A673 (cell line): ENCODE measurements around the gene TPK1. TPM values are rescaled to one million over a fixed set of nuclear protein-coding genes. Genes with fewer than 3 reads are reported as not detected.

ENCODE experiments used
- BruUV-seq: library from RNA; stranded (reverse); fragments of 400-500 nt; replicated peaks from 2 replicates; lab custom pipeline; 2021; lab: Mats Ljungman, UMichigan
- CTCF ChIA-PET: fragments of 300-600 bp; sonication (Branson Sonifier 250); formaldehyde crosslinking; loops from one replicate; lab custom pipeline; 2022; ENCODE audit warnings: antibody characterized with exemption; lab: Charles Lee
- POLR2A ChIA-PET: fragments of 300-600 bp; sonication (Branson Sonifier 250); formaldehyde crosslinking; loops from one replicate; lab custom pipeline; 2022; ENCODE audit warnings: antibody characterized with exemption; ENCODE audit not compliant: low non-redundant PET; lab: Charles Lee
- DNase-seq: peaks from one replicate; pipeline ENCODE4 v3.0.0-alpha.2; 2015; ENCODE audit warnings: low spot score
- H3K27ac ChIP-seq: fragments of 200-600 bp; sonication (generic); 2 replicates; pipeline ENCODE4 v1.5.1; 2016; ENCODE audit warnings: mixed run types, low read depth, mild to moderate bottlenecking, mixed read lengths, antibody characterized with exemption, low read length; ENCODE audit not compliant: poor library complexity, severe bottlenecking
- H3K27me3 ChIP-seq: fragments of 200-600 bp; sonication (generic); replicated peaks from 2 replicates; pipeline ENCODE4 v1.6.1; 2017; ENCODE audit warnings: mixed run types, low read depth, mild to moderate bottlenecking, mixed read lengths, antibody characterized with exemption, low read length; ENCODE audit not compliant: insufficient read depth, poor library complexity
- H3K36me3 ChIP-seq: fragments of 200-600 bp; sonication (generic); 2 replicates; pipeline ENCODE4 v1.6.1; 2016; ENCODE audit warnings: mixed run types, mild to moderate bottlenecking, mixed read lengths, antibody characterized with exemption, low read length; ENCODE audit not compliant: insufficient read depth, poor library complexity, severe bottlenecking
- H3K4me1 ChIP-seq: fragments of 200-600 bp; sonication (generic); 2 replicates; pipeline ENCODE4 v1.6.1; 2017; ENCODE audit warnings: mixed run types, mild to moderate bottlenecking, mixed read lengths, antibody characterized with exemption, low read length; ENCODE audit not compliant: insufficient read depth, poor library complexity, severe bottlenecking
- H3K4me3 ChIP-seq: fragments of 200-600 bp; sonication (generic); 2 replicates; pipeline ENCODE4 v1.5.1; 2016; ENCODE audit warnings: low read depth, mixed run types, mild to moderate bottlenecking, mixed read lengths, low read length; ENCODE audit not compliant: poor library complexity, severe bottlenecking
- H3K9me3 ChIP-seq: fragments of 200-600 bp; sonication (generic); 2 replicates; pipeline ENCODE4 v1.6.1; 2016; ENCODE audit warnings: mixed run types, low read depth, mild to moderate bottlenecking, mixed read lengths, antibody characterized with exemption, low read length; ENCODE audit not compliant: poor library complexity, severe bottlenecking
- CTCF ChIP-seq: fragments of 300-800, 200-600 bp; sonication (generic); conservative IDR thresholded peaks from 2 replicates; pipeline ENCODE4 v1.5.1; 2017; ENCODE audit warnings: low read depth, mild to moderate bottlenecking, antibody characterized with exemption, low read length, moderate library complexity, mixed read lengths
- EZH2 ChIP-seq: fragments of 200-600 bp; sonication (generic); IDR thresholded peaks from 2 replicates; pipeline ENCODE4 v1.6.1; 2017; ENCODE audit warnings: borderline replicate concordance, low read depth, mild to moderate bottlenecking, mixed read lengths, antibody characterized with exemption, low read length; ENCODE audit not compliant: poor library complexity, severe bottlenecking
- intact Hi-C: fragments of 100-400 bp; cut with micrococcal nuclease; formaldehyde crosslinking; loops from one replicate; pipeline ENCODE4 v1.10.0; 2022; ENCODE audit not compliant: unreplicated experiment
- total RNA-seq: library from RNA; stranded (reverse); gene quantifications from 2 replicates; pipeline ENCODE4 v1.2.3, GENCODE V29; 2021

The TPK1 gene
- total RNA-seq, 1 experiment from 2014 or later, result 3.5 TPM

GRCh38 chr7:144416341-144416740, 419.5 kb downstream of the TPK1 start:
- Histone ChIP-seq H3K9me3 (no peaks in the 10 kb centered on the region), H3K27ac (no peak overlapping the region), H3K36me3 (no peaks in the 10 kb centered on the region), H3K27me3 (no peaks in the 10 kb centered on the region), H3K4me3 (no peak overlapping the region), H3K4me1 (no peaks in the 10 kb centered on the region)
- intact Hi-C loops, result no loop called here
- no peak for DNase-seq
- no TSS peak for BruUV-seq
- TF ChIP-seq EZH2 (no peak), CTCF (no peak)
- POLR2A ChIA-PET, result no interaction called here
- CTCF ChIA-PET, result no interaction called here

GRCh38 chr7:144415858-144416257, 420.0 kb downstream of the TPK1 start:
- intact Hi-C loops, result no loop called here
- BruUV-seq, result no TSS peak
- CTCF ChIA-PET, result no interaction called here
- no peak for TF ChIP-seq EZH2
- no peak for TF ChIP-seq CTCF
- Histone ChIP-seq H3K27me3 (no peaks in the 10 kb centered on the region), H3K9me3 (no peaks in the 10 kb centered on the region), H3K36me3 (no peaks in the 10 kb centered on the region), H3K4me3 (no peak overlapping the region), H3K27ac (no peak overlapping the region), H3K4me1 (no peaks in the 10 kb centered on the region)
- POLR2A ChIA-PET, result no interaction called here
- no peak for DNase-seq

- DNase-seq, result no peak
- POLR2A ChIA-PET, result no interaction called here
- intact Hi-C loops, result no loop called here
- no peak for TF ChIP-seq EZH2
- TF ChIP-seq CTCF, result no peak
- H3K4me3 ChIP-seq, result no peak overlapping the region
- no peaks in the 10 kb centered on the region for H3K9me3 ChIP-seq
- H3K36me3 ChIP-seq, result no peaks in the 10 kb centered on the region
- BruUV-seq, result no TSS peak
- CTCF ChIA-PET, result no interaction called here
- H3K4me1 ChIP-seq, result no peaks in the 10 kb centered on the region
- no peaks in the 10 kb centered on the region for H3K27me3 ChIP-seq
- H3K27ac ChIP-seq, result no peak overlapping the region
Measured at GRCh38 chr7:144414815-144415214, 421.0 kb downstream of the TPK1 start.
